Kidney capillary endothelial cell (primary cell): ENCODE results near the gene TCEA2.

ENCODE experiments used
- DNase-seq: peaks from one replicate; pipeline ENCODE4 v3.0.0-alpha.2; 2018; ENCODE audit warnings: low spot score

Gene TCEA2

GRCh38 chr20:64062596-64063388 lies at the start of gene TCEA2:
TSS of gene TCEA2 (plus strand) at chr20:64063198. CDS start at chr20:64063313, 115 bp downstream.
- peak; percentile 89 for DNase-seq

- no peak for DNase-seq
Observed at GRCh38 chr20:64015635-64016034, 47.4 kb upstream of the TCEA2 start.

- no peak for DNase-seq
Observed at GRCh38 chr20:64021124-64021975, 41.6 kb upstream of the TCEA2 start.

DNA sequence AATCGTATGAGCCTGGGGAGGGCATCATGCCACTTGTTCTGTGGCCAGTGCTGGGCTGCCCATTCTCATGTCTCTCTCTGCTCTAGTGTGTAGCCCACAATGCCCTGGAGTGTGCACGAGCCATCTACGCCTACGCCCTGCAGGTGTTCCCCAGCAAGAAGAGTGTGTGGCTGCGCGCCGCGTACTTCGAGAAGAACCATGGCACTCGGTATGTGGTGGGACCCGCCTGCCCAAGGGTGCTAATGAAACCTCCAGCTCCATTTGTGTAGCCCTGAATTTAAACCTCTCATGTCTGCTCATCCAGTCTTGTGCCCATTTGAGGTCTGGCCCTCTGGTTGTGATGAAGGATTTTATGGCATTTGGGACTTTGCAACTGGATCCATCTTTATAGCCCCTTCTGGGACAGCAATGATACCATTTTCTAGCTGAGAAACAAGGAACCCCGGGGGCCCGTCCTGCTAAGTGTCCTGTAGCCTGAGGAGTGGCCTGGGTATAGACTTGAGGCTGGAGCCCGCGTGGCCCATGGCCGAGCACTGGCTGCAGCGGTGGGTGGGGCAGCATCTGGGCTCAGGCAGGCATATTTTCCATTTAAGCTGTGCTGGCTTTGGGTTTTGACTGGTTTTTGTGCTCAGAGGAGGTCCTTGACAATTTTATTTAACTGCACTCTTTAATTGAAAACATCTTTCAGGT lies 40.2 kb upstream of the TCEA2 start:
- DNase-seq: no peak

DNA sequence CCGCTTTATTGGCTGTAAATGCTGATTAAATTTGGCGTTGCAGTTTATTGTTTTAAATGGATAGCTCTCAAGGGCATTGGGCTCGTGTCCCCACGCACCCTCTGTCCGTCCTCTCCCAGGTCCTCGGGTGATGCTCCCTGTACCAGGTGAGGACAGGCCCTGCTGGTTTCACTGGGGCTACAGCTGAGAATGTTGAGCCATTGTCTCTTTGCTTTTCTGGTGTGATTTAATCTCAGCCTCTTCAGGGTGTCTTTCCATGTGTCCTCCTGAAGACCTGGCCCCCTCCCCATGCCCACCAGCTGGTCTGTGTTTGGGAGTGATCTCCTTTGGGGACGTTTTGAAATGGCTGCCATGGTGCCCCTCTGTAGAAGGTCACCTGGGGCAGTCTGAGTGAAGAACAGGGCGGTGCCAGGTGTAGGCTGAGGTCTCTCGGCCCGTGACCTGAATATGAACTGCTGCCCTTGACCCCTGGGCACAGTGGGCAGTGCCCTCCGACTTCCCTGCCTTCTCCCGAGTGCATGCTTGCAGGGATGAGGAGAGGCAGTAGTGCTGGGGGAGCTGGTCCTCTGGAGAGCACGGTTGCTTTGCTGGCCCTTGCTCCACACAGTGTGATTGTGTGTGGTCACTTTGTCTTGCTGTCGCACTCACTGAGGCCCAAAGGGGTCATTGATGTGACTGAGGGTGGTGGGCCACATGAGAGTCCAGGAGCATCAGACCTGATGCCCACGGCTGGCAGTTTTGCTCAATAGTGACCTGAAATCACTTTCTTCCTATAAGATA lies 39.4 kb upstream of the TCEA2 start:
- no peak for DNase-seq

- no peak for DNase-seq
Observed at GRCh38 chr20:64024141-64024990, 38.6 kb upstream of the TCEA2 start.

DNA sequence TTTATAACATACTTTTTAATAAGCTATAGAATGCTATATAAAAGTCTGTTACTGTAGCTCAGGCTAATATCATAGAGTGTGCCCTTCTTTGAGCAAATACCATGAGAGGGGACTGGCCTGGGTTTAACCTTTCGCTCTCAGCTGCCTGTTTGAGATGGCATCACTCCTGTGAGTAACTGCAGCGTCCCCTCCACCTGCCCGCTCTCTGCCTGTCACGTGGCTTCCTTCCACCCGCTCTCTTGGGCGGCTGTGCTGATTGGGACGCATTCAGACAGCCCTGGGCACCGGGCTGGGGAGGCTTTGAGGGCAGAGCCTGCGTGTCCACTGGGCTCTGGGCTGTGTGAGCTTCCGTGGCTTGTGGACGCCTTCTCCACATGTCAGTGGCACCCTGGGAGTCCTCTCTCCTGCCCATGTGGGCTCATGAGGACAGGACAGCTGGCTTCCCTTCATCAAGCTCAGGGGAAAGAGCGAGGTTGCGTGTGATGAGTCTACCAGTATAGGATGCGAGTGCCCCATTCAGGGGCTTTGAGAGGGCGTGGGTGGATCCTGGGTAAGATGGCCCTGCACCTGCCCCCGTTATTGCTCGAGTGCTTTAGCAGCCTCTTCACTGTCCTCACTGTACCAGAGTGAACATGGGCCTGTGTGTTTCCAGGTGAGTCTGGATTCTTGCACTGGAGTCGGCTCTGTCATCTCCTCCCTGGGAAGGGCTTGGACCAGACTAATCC lies 37.7 kb upstream of the TCEA2 start:
- no peak for DNase-seq

GRCh38 chr20:64025826-64026412 lies 37.1 kb upstream of the TCEA2 start:
- DNase-seq: no peak

GRCh38 chr20:64027981-64028685 lies 34.9 kb upstream of the TCEA2 start:
- no peak for DNase-seq

- DNase-seq: no peak
Observed at GRCh38 chr20:64029293-64030117, 33.5 kb upstream of the TCEA2 start.

GRCh38 chr20:64030371-64031134 lies 32.4 kb upstream of the TCEA2 start:
- no peak for DNase-seq

DNA sequence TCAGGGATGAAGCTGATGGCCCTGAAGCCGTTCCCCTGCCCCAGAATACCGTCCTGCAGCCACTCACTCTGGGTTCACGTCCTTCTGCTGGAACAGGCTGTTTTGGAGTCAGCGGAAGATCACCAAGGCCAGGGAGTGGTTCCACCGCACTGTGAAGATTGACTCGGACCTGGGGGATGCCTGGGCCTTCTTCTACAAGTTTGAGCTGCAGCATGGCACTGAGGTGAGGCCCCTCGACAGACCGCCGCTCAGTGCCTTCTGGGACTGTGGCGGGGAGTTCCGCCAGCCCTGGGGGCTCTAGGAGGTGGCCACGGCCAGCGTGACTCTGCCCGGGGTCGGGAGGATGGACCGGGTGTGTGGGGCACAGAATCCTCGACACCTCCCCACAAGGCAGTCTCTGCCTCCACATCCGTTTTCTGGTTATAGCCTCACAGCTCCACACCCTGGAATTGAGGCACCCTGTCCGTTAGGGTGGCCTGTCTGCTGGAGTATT lies 31.1 kb upstream of the TCEA2 start:
- DNase-seq: no peak

- DNase-seq: no peak
Observed at GRCh38 chr20:64032706-64033624, 30.0 kb upstream of the TCEA2 start.

DNA sequence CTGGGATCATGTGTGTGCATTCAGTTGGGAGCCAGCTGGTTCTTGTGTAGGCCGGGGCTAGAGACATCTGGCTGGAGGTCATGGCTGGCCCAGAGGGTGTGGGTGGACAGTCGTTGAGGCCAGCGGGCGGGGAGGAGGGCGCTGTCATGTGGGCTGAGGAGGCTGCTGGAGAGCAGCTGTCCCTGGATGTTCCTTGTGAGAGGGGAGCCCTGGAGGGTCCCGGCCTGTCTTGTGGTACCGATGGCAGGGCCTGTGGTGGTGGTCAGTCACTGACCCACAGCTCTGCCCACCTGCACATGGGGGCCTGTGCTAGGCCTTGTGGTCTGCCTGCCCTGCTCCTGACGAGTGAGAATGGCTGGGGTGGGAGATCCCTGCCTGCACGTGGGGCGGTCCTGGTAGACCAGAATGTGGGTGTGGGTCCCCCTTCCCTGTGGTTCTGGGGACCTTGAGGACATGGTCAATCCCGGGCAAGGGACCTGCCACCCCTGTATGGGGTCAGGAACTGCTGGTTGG lies 29.0 kb upstream of the TCEA2 start:
- DNase-seq: no peak

DNA sequence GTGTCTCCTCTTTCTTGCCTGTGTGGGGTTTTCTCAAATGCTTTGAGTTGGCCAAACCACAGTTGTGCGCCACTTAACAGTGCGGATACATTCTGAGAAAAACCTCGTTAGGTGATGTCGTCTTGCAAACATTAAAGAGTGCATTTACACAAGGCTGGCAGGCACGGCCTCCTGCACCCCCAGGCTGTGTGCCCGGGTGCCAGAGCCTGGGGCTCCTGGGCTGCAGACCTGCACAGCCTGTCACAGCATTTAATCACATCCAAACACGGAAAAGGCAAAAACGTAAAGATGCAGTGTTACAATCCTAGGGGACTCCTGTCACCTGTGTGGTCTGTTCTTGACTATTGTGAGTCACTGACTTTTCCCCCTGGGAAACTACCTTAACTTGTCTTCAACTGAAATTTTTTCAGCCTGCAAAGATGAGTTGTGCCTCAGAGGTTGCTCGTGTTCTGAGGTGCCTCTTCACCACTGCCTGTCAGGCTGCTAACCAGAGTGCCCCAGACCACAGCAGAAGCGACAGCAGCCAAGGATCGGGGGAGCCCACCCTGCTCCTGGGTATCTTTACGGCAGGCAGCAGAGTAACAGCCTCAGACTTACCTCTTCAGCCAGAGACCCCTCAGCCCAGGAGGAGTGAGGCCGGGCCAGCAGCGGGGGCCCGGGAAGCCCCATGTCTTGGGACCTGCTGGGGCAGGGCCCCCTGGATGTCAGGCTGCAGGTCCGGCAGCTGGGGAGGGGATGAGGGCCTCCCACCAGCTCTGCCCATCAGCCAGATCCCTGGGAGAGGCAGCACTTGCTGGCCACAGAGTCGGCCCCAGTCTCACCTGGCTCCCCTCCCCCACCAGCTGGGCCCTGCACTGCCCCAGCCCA lies 27.7 kb upstream of the TCEA2 start:
- DNase-seq: no peak
